HG03571 (cell line): ENCODE results near the gene HNRNPL.
"Not testable (repeated sequence)": the region's sequence is repeated elsewhere in the genome, so short reads cannot be mapped to it uniquely, and the experiment has no call there.

Source experiments
- ATAC-seq: cut with Tn5 transposase; IDR thresholded peaks from one replicate; pipeline ENCODE4 v1.9.1; 2021; ENCODE audit not compliant: unreplicated experiment

HNRNPL gene

DNA sequence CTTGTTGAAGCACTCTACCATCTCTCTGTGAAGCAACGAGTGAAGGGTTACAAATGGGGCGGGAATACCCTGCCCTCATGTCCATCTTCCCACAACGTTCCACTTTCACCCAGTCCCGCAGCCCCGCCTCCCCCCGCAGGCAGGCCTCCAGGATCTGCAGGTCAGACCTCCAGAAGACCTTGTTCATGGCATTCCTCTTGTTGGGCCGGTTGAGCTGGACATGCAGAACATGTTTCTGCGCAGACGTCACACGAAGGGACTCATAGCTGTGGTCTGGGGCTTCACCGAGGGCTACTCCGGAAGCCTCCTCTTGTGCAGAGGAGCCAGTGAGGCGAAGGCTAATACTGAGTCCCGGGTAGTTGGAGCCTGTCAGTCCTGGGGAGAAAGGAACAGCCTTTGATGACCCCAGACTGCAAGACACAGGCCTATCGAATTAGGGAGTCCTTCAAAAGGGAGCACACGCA lies 18.6 kb downstream of the HNRNPL start:
- ATAC-seq = peak; percentile 40

DNA sequence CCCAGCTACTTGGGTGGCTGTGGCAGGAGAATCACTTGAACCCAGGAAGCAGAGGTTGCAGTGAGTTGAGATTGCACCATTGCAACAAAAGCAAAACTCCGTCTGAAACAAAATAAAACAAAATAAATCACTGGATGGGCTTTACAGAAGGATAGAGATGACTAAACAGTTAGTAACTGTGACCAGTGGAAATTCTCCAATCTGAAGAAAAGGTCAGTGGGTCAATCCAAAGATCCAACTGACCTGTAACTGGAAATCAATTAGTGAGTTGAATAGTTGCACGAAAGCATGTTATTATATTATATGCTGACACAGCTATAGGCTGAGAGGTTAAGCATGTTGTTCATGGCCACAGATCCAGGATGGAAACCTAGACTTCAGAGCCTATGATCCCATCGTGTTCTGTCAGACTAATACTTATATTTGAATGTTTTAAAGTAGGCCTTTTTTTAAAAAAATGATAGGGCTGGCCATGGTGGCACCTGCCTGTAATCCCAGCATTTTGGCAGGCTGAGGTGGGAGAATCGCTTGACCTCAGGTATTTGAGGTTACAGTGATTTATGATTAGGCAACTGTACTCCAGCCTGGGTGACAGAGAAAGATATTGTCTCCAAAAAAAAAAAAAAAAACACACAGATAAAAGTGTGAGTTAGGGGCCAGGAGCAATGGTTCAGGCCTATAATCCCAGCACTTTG lies 19.6 kb downstream of the HNRNPL start:
- no peak for ATAC-seq

DNA sequence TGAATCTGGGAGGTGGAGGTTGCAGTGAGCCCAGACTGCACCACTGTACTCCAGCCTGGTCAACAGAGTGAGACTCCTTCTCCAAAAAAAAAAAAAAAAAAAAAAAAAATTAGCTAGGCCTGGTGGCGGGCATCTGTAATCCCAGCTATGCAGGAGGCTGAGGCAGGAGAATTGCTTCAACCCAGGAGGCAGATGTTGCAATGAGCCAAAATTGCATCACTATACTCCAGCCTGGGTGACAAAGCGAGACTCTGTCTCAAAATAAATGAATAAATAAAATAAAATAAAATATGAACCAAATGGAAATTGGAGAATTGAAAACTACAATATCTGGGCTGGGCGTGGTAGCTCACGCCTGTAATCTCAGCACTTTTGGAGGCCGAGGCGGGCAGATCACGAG lies 20.6 kb downstream of the HNRNPL start:
- ATAC-seq = not testable (repeated sequence)

DNA sequence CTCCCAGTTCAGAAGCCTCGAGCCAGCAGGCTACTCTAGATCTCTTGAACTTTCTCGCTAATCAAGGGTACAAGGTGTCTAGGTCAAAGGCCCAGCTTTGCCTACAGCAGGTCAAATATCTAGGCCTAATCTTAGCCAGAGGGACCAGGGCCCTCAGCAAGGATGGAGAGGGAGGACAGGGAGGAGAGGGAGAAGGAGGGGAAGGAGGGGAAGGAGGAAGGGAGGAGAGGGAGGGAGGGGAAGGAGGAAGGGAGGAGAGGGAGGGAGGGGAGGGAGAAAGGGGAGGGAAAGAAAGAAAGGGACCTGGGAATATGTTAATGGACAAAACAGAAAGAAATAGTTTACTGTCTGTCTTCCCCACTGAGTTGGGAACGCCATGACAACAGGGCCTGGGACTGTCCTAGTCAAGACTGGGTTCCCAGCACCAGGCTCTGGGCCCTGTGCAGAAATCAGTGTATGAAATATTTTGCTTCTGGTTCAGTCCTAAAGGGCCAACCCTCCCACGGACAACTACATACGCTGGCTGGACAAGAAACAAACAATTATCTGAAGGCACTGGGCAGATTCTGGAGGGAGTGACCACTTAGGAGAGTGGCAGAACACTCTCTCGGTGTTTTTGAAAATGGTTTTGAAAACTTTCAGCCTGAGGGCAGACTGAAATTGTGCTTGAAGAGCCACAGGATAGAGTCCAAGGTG lies 22.8 kb downstream of the HNRNPL start:
- no peak for ATAC-seq

DNA sequence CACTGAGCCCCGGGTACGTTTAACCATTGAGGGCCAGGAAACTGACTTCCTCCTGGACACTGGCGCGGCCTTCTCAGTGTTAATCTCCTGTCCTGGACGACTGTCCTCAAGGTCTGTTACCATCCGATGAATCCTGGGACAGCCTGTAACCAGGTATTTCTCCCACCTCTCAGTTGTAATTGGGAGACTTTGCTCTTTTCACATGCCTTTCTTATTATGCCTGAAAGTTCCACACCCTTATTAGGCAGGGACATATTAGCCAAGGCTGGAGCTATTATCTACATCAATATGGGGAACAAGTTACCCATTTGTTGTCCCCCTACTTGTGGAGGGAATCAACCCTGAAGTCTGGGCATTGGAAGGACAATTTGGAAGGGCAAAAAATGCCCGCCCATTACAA lies 23.9 kb downstream of the HNRNPL start:
- ATAC-seq = not testable (repeated sequence)

DNA sequence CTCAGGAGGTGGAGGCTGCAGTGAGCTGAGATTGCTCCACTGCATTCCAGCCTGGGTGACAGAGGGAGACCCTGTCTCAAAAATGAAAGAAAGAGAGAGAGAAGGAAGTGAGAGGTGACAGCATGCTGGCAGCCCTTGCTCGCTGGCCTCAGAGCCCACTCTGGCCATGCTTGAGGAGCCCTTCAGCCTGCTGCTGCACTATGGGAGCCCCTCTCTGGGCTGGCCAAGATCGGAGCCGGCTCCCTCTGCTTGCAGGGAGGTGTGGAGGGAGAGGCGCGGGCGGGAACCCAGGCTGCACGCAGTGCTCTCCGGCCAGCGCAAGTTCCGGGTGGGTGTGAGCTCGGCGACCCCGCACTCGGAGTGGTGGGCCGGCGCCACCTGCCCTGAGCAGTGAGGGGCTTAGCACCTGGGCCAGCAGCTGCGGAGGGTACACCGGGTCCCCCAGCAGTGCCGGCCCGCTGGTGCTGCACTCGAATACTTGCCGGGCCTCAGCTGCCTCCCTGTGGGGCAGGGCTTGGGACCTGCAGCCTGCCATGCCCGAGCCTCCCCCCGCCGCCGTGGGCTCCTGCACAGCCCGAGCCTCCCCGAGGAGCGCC lies 28.5 kb downstream of the HNRNPL start:
- not testable (repeated sequence) for ATAC-seq

DNA sequence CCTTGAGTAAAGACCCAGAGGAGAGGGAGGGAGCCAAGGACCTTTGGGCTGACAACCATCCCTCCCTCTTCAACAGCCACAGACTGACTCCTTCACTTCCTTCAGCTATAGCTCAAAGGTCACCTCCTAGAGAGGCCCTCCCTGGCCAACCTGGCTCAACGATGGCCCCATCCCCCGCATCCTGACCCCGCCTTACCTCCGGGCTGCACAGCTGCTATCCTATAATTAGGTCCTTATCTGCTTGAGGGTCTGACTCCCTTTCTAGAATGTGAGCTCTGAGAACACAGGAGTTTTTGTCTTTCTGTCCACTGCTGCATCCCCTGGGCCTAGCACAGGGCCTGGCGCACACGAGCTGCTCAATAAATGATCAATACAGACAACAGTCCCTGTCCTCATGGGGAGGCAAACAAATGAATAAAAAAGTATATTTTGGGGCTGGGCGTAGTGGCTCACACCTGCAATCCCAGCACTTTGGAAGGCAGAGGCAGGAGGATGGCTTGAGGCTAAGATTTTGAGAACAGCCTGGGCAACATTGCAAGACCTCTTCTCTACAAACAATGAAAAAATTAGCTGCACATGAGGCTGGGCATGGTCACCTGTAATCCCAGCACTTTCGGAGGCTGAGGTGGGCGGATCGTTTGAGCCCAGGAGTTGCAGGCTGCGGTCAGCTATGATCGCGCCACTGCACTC lies 30.4 kb downstream of the HNRNPL start:
- no peak for ATAC-seq

DNA sequence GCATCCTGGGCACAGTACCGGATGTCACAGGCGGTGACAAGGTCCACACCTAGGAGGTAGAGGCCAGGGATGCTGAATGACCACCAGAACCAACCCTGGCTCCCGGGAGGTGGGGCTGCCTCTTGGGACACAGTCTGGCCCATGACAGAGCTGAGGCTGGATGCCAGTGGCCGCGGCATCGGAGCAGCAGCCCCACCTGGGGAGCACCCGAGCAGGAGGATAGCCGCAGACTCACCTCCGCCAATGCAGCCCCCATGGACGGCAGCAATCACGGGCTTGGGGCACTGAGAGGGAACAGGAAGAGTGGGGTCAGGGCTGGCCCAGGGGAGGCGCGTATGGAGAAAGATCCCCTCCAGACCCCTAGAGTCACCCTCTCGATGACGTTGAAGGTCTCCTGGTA lies 32.7 kb downstream of the HNRNPL start:
- no peak for ATAC-seq

DNA sequence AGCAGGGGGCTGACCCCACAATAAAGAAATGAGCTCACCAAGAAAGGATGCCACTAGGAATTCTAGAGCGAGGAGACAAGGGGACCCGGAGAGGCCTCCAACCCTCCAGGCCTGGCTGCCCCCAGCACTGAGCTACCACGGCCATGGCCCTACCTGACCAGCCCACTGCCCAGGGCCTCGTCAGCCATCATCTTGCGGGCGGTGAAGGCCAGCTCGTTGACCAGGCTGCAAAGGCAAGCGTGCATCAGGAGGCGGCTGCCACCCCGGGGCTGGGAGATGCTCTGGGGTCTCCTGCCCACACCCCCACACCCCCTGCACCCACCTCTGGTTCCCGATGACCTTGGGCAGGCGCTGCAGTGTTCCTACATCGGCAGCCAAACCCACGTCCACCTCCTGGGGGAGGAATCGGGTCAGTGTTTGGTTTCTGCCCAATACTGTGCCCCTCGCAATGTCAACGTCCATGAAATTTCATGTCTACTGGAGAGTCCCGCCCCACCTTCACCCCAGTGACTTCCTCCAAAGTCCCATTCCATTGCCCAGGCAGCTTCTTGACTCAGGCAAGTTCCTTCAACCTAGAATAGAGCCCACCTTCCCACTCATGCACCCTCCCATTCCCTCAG lies 33.5 kb downstream of the HNRNPL start:
- no peak for ATAC-seq

DNA sequence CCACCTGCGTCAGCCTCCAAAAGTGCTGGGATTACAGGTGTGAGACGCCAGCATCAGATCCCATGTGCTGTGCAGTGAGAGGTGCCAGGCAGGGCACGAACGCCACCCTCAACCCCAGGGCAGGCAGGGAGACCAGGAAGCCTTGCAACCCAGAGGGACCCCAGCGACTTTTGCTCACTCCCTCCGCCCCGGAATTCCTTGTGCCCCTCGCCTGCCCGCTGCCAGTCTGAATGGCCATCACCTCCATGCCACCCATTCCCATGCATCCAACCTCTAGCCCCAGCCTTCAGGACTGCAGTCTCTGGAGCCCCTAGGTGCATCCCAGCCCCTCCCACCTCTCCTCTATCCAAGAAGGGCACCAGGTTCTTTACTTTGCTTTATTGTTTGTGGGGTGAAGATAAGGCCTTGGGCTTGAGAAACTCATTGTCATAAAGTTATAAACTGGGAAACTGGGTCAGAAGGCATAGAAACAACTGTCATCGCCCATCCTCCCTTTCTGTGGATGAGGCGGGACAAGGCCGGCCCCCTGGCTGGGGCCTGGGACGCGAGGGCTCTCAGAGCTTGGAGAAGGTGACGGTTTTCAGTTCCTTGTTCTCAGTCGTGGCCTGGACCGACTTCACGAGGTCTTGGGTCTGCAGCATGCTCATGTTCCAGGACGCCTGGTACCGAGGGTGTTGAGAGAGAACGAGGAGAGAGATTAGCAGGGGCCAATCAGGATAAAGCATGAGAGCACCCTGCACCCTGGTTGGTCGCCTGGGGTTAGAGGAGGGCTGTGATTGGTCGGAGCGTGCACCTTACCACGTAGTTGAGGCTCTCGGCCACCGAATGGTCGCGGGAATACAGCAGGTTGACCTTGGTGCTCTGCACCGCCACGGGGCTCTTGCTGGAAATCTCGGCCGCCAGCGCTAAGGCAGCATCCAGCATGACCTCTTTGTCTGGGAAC lies 34.5 kb downstream of the HNRNPL start:
- ATAC-seq = no peak

DNA sequence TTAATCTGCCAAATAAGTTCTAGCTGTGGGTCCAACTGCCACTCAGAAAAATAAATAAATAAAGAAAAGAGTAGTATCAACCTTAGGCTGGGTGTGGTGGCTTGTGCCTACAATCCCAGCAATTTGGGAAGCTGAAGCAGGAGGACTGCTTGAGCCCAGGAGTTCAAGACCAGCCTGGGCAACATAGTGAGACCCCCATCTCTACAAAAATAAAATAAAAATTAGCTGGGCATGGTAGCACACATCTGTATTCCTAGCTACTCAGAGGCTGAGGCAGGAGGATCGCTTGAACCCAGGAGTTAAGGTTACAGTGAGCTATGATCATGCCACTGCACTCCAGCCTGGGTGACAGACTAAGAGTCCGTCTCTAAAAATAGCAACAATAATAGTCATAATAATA lies 35.9 kb downstream of the HNRNPL start:
- ATAC-seq = not testable (repeated sequence)

DNA sequence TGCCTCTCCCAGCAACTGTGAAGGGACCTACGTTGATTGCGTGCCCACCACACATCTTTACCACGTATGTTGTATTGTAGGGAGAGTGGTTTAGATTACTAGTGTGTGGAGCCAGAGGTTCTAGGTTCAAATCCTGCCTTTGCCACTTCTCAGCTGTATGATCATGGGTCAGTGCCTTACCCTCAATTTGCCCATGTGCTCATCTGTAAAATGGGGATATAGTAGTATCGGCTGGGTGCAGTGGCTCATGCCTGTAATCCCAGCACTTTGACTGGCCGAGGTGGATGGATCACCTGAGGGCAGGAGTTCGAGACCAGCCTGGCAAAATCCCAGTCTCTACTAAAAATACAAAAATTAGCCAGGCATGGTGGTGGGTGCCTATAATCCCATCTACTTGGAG lies 36.5 kb downstream of the HNRNPL start:
- ATAC-seq = no peak

DNA sequence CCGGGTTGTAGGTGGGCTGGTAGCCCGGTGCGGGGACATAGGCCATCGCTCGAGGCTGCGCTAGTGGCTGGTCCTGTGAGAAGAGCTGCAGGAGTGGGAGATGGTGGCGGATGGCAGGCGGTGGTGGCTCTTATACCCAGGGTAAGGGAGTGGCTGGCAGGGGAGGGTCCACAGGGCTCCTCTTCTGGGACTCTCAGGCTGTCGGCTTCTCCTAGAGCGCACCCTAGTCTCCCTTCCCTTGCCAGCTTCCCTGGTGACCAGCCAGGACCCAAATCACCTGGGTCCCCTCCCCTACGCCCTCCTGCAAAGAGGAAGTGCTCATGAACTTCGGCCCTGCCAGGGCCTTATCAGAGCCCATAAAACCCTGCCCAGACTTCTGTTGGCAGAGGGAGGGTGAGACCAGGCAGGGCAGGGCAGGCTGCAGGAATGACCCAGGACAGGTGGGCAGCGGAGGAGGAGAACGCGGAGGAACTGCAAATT lies 36.9 kb downstream of the HNRNPL start, which contains the start of gene LGALS4:
TSS of gene LGALS4 (minus strand) at position 105 of the 480 bp plus-strand sequence. CDS start at position 46, 59 bp downstream.
- no peak for ATAC-seq

DNA sequence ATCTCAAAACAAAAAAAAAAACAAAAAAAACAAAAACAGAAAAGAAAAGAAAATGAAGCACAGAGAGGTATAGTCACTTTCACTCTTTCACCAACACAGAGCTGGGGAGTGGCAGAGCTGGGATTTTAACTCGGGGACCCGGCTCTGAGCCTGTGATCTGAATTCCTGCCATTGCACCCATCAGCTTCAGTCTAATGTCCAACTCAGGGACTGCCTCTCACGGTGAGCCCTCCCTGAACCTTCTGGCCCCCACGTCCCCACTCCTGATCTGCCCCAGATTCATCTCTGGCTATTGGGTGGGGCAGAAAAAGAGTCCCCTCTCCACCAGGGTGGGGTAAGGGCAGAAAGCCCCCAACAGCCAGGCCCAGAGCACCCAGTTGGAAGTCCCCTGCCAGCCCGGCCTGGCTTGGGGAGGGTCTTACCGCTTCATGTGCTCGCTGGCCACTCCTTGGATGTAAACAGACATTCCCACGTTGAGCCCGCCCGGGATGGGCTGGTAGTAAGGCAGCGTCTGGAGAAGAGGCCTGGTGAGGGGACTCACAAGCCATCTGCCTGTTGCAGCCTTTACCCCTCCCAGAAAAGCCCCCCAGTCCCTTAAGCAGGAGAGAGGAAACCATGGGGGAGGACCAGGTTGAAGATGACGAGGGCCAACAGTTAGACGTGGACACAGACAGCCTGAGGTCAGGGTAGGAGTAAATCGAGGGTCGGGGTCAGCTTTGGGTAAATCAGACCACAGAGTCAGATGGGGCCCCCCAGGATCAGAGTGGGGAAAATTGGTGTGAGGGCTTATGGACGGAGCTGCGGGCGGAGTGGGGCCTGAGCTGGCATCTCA lies 37.6 kb downstream of the HNRNPL start:
- ATAC-seq = no peak

DNA sequence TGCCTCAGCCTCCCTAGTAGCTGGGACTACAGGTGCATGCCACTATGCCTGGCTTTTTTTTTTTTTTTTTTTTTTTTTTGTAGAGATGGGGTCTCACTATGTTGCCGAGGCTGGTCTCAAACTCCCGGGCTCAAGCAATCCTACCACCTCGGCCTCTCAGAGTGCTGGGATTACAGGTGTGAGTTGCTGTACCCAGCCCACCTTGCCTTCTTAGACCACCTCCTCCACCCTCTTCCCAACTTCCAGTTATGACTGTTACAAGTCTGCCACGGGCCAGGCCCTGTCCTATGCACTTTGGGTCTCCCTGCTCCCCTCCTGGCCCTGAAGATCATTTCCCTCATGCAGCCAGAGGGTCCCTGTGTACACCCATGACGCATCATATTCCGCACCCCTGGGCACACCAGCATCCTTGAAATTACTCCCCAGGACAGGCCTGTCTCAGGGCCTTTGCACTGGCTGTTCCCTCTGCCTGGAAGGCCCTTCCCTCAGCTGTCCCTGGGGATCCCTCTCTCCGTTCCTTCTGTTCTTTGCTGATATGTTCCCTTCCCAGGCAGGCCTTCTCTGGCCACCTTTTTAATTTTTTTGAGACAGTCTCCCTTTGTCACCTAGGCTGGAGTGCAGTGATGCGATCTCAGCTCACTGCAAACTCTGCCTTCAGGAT lies 40.1 kb downstream of the HNRNPL start:
- ATAC-seq = no peak

DNA sequence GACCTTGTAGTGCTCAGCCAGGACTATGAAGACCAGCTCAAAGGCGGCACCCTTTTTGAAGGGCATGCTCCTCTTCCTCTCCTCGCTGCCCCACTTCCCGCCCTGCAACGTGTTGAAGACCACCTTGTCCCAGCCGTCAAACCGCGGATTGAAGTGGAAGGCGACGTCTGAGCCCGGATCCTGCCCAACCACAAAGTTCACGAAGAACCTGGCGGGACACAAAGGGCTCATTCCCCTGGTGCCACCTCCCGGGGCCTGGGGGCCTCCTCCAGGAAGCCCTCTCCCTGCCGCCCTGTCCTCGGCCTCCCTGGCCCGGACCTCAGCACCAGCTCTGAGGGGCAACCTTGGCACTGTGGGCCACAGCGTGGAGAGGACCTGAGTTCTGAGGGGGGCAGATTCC lies 41.0 kb downstream of the HNRNPL start:
- ATAC-seq = no peak

DNA sequence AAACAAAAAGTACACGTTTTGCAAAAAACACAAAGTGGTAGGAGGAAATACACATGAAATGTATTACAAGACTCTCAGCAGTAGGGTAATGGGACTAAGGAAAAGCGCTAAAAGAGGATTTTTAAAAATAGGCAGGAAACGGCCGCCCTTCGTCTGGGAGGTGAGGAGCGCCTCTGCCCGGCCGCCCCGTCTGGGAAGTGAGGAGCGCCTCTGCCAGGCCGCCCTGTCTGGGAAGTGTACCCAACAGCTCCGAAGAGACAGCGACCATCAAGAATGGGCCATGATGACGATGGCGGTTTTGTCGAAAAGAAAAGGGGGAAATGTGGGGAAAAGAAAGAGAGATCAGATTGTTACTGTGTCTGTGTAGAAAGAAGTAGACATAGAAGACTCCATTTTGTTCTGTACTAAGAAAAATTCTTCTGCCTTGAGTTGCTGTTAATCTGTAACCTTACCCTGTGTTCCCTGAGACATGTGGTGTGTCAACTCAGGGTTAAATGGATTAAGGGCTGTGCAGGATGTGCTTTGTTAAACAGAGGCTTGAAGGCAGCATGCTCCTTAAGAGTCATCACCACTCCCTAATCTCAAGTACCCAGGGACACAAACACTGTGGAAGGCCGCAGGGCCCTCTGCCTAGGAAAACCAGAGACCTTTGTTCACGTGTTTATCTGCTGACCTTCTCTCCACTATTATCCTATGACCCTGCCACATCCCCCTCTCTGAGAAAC lies 42.2 kb downstream of the HNRNPL start:
- not testable (repeated sequence) for ATAC-seq

DNA sequence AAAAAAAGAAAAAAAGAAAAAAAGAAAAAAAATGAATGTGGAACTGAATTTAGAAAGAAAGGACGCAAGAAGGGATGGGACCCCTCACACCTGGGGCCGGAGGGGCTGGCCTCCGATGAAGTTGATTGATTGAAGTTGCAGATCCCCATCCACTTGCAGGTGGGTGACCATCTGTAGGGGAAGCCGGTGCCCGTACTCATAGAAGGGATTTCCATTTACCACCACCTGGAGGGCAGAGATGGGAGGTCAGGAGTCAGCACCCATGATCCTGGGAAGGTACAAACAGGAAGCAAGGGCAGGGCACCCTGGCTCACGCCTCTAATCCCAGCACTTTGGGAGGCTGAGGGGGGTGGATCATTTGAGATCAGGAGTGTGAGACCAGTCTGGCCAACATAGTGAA lies 43.4 kb downstream of the HNRNPL start:
- no peak for ATAC-seq
